Measurements from ENCODE around the gene FGF9.

DNA sequence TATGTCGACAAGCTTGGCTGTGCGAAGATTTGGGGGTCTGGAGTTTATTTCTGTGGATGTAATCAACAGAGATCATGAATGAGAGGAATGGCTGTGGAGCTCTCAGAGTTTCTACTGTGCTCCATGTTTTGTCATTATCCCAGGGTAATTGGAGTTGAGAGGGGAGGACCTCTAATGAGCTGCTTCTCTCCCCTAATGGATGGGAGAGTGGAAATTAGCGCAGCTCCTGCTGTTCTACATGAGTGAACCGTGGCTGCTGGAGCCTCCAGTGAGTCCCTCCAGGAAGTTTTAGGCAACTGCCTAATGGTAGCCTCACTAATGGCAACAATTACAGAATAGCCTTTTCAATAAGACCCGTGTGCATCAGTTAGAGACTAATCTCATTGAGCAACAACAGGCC lies 31.3 kb upstream of the FGF9 start:
- TF ChIP-seq POLR2AphosphoS5 (IDR thresholded peaks at IDR 0.05; ENCODE audit: borderline replicate concordance, low read depth, low read length): no peak
- no peak for TF ChIP-seq EZH2 (IDR thresholded peaks at IDR 0.05)
